ENCODE measurements around the gene PIK3C3.
A peak's percentile ranks its signal among the peaks of the same experiment; 100 is the strongest.
"Not testable (repeated sequence)": the region's sequence is repeated elsewhere in the genome, so short reads cannot be mapped to it uniquely, and the experiment has no call there.

PIK3C3 gene

DNA sequence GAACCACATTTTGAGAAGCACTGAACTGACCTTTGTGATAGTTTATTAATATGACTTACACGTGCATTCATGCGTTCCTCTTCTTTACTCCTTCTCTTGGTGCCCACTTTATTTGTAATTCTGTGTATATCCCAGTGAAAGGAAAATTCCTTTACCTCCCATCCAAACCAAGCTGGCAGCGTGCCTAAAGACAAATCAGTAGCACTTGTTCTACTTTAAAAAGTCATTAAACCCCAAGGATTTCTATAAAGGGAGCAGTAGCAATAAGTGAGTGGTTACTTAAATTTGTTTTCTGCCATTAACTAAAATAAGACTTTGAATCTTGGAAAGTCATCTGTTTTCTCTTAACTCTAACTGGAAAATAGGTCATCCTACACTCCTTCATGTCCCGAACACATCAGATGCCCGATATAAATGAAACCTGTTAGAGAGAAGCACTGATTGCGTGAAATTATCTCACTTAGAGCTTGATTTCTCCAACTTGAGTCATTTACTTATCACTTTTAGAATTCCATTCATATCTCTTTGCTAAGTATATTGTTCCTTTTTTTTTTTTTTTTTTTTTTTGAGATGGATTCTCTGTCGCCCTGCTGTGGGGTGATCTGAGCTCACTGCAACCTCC lies 10.7 kb downstream of the PIK3C3 start:
- DNase-seq (ENCODE audit: low spot score) = peak; percentile 18

DNA sequence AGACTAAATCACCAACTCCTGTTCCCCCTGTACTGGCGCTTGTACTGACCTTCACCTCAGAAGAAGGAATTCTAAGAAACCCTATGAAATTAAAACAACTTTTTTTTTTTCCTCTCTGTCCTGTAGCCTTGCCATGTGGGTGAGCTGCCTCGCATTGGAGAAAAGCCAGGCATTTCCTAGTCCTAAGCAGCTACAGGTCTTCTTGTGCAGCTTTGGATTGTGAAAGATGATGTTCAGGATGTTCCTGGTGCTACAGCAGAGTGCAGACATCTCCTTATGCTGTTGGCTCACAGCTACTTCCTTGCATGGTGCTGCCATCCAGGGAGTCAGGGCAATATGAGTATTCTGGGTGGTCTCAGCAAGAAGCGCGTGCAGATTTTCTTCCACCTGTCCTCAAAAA lies 11.9 kb downstream of the PIK3C3 start:
- peak; percentile 22 for DNase-seq (ENCODE audit: low spot score)

DNA sequence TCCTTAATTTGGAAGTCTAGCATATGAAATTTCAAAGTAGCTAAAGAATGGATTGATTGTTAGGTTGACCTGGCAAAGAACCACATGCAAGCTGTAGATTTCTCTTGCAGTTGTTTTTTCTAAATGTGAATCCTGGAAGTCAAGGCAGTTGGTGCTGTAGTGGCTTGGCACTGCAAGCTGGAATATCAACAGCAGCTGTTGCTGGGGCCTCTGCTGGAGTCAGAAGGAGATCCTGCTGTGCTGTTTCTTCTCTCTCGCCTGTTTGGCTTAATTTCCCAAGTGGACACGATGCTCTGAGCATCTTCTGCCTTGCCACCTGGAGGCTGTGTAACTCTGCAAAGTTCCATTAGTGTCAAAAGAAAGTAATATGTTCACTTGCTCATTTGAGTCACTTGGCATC lies 12.6 kb downstream of the PIK3C3 start:
- peak; percentile 56 for DNase-seq (ENCODE audit: low spot score)

DNA sequence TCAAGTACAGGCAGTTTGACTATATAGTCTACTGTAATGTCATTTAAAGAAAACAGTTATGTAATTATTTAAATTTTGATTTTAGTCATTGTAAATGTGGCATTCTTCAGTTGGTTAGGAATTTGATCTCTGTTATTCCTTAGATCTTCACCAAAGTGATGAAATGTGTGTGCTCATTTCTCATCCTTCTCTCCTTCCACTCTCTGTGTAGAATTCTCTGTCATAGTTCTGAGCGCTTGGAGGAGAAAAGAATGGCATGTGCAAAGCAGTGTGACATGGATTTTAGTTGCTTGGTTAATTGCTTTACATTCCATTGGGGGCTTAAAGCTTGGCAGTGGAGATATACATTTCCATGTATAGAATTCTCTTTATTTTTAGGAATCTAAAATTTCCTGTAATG lies 14.8 kb downstream of the PIK3C3 start:
- DNase-seq (ENCODE audit: low spot score) = no peak

DNA sequence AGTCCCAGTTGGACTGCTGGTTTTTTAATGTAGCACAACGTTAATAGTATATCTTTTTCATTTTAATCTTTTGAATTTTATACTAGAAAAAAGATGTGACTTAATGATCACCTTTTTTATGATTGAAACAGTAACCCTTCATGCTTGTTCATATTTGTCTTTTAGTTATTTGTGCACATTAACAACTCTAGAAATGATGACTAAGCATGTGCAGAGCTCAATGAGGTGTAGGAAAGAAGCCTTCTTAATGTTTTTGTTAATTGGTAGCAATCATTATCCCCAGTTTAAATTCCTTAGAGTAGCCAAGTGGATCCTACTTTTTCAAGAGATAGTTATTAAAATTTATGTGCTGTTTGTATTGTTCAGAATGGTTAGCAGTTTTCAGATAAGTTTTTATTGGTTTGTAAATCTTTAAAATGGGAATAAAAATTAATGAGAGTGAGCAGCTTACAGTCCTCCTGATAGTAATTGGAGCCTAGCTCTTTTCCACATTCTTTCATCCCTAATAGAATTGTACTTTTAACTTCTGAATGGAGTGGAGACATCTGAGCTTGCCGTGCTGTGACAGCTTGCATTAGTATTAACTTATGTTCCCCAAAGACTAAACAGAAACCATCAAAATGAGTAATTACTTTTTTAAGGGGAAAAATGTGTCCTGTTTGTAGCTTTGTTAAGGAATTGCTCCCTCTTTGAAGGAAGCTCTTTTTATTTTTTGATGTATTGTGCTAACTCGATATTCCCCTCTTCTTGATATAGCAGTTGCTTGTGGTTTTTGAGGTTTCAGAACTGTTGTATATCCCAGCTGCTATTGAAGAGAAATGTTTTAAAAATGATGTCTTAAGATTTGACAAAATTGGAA lies 17.3 kb downstream of the PIK3C3 start:
- no peak for DNase-seq (ENCODE audit: low spot score)

DNA sequence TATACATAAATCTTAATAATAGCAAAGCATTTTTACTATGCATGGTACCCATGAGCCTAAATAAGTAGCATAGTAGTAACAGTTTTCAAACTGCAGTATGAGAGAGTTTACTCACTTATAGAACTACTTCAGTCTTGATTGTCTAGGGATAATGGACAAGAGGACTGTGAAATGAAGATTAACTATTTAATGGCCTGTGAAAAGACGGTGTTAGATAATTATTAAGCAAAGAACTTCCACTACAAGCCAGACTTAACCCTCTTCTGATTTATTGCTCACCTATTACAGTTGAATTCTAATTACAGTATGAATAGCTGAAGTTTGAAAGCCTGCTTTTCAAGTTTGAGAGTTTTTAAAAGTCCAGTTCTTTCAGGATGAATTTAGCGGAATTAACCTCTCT lies 18.9 kb downstream of the PIK3C3 start:
- DNase-seq (ENCODE audit: low spot score) = no peak

DNA sequence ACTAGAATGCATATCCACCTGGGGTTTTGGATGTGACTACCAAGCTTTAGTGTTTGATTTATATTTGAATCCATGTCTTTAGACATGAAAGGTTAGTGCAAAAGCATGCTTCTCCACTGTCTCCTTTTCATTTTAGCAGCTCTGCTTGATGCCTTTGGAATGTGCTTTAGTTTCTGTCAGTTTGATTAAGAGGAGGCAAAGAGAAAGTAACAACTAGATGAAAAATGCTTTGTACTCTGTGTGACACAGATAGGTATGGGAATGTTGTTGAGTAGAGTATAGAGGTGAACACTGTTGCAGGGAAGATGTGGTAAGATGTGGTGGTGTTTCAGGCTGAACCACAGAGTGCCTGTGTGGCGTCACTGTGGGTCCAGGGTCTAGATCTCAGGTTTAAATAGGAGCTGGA lies 19.8 kb downstream of the PIK3C3 start:
- DNase-seq (ENCODE audit: low spot score) = no peak

DNA sequence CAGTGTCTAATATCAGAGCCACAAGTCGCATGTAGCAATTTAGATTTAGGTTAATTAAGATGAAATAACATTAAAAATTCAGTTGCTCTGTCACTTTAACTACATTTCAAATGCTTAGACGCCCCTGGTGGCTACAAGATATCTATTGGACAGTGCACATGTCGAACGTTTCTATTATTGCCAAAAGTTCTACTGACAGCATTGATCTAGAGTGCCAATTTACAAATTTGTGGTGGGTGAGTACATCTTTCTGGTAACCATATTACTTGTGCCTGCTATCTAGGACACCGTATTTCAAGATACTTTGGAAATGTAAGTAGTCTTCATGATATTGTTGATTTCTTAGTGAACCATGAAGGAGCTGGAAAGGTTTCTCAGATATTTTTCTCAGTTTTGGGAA lies 20.2 kb downstream of the PIK3C3 start:
- no peak for DNase-seq (ENCODE audit: low spot score)

DNA sequence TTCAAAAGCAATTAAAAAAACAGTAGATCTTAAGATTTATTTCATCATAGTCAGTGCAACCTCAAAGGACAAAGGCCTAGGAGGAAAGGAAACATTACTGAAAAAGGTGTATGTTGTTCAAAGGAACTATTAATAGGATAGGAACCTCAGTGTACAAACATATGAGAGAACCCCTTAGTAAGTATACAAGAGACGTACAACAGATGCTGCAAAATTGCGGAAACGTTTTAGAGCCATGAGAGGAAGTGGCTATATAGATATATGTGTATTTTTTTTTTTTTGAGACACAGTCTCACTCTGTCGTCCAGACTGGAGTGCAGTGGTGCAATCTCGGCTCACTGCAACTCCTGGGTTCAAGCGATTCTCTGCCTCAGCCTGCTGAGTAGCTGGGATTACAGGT lies 22.2 kb downstream of the PIK3C3 start:
- DNase-seq (ENCODE audit: low spot score) = no peak

DNA sequence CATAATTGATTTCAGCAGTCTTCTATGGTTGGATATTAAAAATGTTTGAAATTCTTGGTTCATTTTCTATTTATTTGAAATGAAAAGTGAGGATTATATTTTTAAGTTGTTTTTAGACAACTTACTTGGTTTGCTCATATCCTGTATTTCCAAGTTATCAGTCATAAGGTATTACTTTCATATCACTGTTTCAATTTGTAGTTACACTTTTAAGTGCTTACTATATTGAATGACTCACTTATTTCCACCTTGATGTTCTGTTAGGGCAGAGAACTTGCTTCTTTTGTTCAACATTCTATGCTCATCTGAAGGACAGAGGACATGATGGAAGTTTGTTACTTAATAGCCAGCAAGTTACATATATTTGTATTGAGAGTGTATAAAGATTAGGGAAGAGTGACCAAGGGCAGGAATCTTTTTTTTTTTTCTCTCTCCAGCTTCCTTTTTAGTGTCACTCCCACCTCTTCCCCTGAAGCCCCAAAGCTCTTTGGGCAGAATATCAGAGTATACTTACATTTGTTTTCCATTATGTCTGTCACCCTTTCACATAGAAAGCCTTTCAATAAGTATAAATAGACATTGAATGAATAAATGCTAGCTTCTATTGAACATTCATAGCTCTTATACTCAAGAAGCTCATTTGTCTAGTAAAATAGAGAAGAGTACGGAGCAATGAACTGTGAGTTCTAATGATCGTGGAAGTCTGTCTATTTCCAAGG lies 28.1 kb downstream of the PIK3C3 start:
- no peak for DNase-seq (ENCODE audit: low spot score)

DNA sequence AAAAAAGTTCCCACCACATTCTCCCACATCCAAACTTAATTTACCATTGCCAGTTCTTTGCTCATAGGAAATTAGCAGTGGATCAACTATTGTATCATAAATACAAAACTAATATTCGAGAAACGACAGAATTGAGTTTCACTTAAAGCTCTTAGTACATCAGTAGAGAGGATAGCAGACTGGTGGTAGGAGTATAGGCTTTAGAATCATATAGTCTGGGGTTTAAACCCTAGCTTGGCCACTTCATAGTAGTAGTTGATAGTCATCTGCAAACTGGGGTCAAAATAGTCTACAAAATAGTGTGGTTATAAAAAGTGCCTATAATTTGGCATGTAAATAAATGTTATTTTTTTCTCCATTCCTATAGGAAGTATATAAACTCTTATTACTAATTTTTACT lies 30.9 kb downstream of the PIK3C3 start:
- DNase-seq (ENCODE audit: low spot score) = no peak

DNA sequence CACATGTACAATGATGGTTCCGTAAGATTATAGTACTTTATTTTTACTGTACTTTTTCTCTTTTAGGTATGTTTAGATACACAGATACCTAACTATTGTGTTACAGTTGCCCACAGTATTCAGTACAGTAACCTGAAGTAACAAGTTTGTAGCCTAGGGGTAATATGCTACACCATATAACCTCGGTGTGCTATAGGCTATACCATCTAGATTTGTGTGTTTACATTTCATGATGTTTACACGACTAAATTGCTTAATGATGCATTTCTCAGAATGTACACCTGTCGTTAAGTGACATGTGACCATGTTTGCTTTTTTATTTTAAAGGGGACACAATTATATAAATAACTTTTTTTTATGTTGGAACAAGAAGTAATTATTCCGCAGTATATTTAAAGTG lies 34.5 kb downstream of the PIK3C3 start:
- DNase-seq (ENCODE audit: low spot score) = no peak

DNA sequence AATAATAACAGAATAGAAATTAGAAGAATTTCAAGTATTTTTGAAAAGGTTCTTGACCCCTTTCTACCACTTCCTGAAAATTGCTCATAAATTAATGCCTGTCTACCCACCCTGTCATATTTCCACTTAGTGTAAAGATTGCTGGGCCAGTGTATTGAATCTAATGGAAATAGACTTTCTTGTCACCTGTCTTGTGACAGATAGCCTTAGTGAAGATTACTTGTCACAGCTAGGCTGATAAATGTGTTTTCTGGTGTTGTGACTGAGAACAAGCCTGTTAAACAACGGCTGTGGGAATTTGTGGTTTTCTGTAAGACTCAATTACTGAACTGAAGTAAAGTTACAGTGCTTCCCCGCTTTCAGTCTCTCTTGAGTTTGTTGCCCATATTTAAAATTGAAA lies 37.0 kb downstream of the PIK3C3 start:
- DNase-seq (ENCODE audit: low spot score) = no peak

DNA sequence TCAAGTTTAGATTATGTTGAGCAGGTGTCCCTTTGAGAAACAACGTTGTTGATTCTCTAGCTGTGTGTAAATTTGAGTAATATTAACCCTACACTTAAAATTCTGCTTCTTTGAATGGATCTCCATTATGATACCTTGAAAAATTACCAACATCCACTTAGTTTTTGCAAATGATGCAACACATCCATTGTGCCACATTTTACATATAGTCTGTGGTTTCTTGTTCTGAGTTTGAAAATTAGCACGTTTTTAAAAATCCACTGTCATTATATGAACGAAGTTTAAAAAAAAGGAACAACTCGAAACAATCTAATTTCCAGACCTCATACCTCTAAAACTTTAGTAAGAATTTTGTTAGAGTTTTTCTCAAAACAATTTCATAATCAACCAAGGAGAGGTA lies 37.7 kb downstream of the PIK3C3 start:
- DNase-seq (ENCODE audit: low spot score) = no peak

DNA sequence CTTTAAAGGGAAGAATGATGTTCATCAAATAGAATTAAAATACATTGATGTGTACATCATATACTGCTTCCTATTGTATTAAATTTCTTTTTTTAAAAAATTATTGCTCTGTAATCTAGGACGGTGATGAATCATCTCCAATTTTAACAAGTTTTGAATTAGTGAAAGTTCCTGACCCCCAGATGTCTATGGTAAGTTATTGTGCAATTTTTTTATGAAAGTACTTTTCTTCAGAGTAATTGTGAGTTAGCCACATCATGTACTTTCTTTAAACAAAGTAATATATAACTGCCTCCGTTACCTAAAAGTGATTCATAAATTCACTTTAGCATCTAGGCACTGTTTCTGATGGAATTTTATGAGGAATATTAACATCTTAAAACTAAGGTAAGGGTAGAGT lies 38.1 kb downstream of the PIK3C3 start:
- DNase-seq (ENCODE audit: low spot score) = no peak

DNA sequence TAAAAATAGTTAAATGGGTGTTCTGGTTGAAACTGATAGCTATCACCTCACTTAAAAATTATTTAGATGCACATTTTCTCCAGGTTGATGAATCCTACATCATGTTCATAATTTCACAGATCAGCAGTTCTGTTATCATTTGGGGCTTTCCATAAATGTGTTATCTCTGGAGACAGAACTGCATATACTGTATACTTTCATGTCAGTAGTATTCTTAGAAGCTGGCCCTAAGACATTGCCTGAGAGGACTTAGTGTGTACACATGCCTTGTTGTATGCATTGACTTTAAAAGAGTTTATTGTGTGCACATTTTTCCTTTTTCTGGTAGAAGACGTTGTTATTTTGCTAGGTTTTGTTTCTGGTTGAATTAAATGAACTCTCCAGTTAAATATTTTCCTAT lies 41.0 kb downstream of the PIK3C3 start:
- no peak for DNase-seq (ENCODE audit: low spot score)

DNA sequence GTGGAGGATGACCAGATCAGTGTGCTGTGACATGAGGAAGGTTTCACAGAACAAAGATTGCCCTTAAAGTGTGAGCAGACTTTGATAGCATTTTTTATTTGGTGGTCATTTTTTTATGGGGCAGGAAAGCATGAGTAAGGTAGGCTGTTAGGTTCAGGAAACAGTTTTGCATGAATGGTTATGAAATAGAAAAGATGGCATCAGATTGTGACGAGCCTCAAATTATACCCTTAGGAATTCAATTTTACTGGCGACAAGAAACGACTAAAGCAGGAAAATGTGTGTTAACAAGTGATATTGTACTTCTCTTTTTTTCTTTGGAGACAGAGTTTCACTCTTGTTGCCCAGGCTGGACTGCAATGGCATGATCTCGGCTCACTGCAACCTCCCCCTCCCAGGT lies 44.7 kb downstream of the PIK3C3 start:
- no peak for DNase-seq (ENCODE audit: low spot score)

DNA sequence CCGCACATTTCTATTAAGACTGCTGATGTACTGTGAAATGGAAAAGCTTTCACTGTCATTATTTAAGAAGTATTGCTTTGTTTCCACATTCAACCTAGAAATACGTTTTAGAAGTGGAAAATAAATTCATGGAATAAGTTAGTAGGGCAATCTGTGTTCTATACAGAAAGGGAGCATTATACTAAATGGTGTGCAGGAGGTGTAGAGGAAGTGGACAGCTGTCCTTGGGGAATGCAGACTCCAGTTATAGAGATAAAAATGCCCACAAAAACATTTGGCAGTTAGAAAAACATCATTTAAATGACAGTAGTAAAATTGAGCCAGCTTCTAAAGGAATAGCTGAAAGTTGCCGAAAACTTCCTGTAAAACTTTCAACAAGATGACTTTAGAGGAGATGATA lies 46.8 kb downstream of the PIK3C3 start:
- DNase-seq (ENCODE audit: low spot score) = no peak

DNA sequence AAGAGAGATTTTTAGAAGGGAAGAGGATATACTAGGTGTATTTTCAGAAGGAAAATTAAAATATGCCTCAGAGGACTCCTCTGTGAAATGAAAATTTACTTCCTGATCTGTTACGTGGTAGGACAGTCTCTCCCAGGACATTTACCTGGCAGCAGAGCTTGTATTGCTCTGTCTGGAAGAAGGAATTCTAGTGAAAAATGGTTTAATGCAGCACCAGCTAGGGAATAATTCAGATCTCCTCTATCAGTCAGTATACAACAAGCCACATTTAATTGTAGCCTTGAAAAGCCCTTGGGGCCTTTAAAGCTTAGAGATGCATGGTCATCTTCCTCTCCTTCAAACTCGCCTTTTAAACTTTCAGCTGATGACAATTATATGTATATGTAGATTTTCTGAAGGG lies 49.6 kb downstream of the PIK3C3 start:
- DNase-seq (ENCODE audit: low spot score) = no peak

DNA sequence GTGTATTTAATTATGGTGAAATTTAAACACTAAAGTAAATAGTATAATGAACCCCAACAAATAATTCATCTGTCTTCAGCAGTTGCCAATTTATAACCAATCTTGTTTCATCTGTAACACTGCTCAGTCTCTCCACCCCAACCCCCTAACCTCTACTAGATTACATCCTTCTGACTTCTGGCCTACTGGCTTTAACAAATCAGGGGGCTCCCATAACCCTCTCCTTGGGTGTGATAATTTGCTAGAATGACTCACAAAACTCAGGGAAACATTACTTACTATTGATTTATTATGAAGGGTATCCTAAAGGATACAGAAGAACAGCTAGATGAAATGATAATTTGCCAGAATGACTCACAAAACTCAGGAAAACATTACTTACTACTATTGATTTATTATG lies 50.7 kb downstream of the PIK3C3 start:
- DNase-seq (ENCODE audit: low spot score) = no peak

DNA sequence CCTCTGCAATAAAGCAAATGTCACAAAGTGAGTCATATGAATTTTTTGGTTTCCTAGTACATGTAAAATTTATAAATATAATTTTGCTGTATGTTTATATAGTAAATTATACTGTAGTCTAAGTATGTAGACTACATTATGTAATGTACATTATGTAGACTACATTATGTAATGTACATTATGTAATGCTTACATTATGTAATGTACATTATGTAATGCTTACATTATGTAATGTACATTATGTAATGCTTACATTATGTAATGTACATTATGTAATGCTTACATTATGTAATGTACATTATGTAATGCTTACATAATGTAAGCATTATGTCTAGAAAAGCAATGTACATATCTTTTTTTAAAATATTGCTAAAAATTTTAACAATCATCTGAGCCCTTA lies 54.4 kb downstream of the PIK3C3 start:
- not testable (repeated sequence) for DNase-seq (ENCODE audit: low spot score)

DNA sequence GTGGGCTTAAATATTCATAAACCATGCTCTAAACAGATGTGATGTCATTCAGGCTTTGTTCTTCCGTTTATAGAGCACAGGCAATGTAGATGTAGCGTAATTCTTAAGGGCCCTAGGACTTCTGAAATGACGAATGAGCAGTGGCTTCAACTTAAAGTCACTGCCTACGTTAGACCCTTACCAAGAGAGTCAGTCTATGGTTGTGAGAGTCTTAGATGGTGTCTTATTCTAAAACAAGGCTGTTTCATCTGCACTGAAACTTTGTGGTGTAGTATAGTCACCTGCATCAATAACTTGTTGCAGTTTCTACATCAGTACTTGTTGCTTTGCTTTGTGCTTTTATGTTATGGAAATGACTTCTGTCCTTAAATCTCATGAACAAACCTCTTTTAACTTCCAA lies 56.0 kb downstream of the PIK3C3 start:
- DNase-seq (ENCODE audit: low spot score) = no peak

DNA sequence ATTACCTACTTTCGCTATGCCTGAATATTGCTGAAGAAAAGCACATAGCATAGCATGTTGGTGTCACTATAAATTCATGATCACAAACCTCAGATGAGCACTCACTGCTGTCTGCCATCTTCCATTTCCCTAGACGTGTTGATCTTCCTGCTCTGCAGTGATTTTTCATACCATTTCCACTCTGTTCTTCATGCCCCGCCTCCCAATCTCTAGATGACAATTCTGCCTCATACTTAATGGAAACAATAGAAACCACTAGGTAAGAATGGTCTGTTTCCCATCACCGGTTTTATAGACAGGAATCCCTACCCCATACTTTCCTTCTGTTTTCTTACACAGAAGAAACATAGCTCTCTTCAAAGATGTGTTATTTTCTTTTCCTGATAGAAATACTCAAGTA lies 63.8 kb downstream of the PIK3C3 start:
- DNase-seq (ENCODE audit: low spot score) = no peak
